ENCODE results near the gene PCGF2. TPM values are rescaled to one million over a fixed set of nuclear protein-coding genes. Genes with fewer than 3 reads are reported as not detected.

Gene PCGF2
- polyA plus RNA-seq, 1 donor from 2014 or later, result 11.7 TPM

DNA sequence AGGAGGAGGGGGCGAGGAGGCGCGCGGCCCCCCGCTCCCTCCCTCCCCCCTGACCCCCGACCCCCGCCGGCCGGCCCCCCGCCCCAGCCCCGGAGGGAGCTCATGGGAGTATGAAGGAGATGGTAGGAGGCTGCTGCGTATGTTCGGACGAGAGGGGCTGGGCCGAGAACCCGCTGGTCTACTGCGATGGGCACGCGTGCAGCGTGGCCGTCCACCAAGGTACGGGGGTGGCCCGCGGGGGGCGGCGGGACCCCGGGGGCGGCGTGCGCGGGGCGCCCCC, 42.7 kb downstream of the PCGF2 start:
- Histone ChIP-seq H3K36me3 (ENCODE audit: insufficient read depth, low read length) (no peaks in the 10 kb centered on the region), H3K27me3 (ENCODE audit: insufficient read depth, low read depth, low read length) (peaks cover 21% of the 10 kb centered on the region), H3K4me2 (ENCODE audit: low read length) (no peak overlapping the region), H4K20me1 (ENCODE audit: insufficient read depth) (no peaks in the 10 kb centered on the region), H3K9me2 (ENCODE audit: insufficient read depth, low read length) (no peaks in the 10 kb centered on the region), H2AFZ (ENCODE audit: low read depth, low read length) (no peak overlapping the region), H3K79me2 (replicated peaks; ENCODE audit: insufficient read depth, low read length) (peaks cover 19% of the 10 kb centered on the region), H3F3A (ENCODE audit: insufficient read depth, low read length, poor library complexity, severe bottlenecking) (no peaks in the 10 kb centered on the region), H3K9me3 (ENCODE audit: low read length) (no peaks in the 10 kb centered on the region), H3K9ac (ENCODE audit: low read length) (peak overlapping the region; percentile 67), H3K27ac (ENCODE audit: low read length) (no peak overlapping the region), H3K4me3 (ENCODE audit: low read length) (peak overlapping the region; percentile 91)
- TF ChIP-seq TAF1 (IDR thresholded peaks at IDR 0.05; ENCODE audit: low read depth), result no peak
- TF ChIP-seq CTCF (IDR thresholded peaks at IDR 0.05; ENCODE audit: poor library complexity, severe bottlenecking), result no peak
- no peak for TF ChIP-seq EP300 (conservative IDR thresholded peaks at IDR 0.05; ENCODE audit: poor library complexity, severe bottlenecking)
- TF ChIP-seq, protein P1, sequence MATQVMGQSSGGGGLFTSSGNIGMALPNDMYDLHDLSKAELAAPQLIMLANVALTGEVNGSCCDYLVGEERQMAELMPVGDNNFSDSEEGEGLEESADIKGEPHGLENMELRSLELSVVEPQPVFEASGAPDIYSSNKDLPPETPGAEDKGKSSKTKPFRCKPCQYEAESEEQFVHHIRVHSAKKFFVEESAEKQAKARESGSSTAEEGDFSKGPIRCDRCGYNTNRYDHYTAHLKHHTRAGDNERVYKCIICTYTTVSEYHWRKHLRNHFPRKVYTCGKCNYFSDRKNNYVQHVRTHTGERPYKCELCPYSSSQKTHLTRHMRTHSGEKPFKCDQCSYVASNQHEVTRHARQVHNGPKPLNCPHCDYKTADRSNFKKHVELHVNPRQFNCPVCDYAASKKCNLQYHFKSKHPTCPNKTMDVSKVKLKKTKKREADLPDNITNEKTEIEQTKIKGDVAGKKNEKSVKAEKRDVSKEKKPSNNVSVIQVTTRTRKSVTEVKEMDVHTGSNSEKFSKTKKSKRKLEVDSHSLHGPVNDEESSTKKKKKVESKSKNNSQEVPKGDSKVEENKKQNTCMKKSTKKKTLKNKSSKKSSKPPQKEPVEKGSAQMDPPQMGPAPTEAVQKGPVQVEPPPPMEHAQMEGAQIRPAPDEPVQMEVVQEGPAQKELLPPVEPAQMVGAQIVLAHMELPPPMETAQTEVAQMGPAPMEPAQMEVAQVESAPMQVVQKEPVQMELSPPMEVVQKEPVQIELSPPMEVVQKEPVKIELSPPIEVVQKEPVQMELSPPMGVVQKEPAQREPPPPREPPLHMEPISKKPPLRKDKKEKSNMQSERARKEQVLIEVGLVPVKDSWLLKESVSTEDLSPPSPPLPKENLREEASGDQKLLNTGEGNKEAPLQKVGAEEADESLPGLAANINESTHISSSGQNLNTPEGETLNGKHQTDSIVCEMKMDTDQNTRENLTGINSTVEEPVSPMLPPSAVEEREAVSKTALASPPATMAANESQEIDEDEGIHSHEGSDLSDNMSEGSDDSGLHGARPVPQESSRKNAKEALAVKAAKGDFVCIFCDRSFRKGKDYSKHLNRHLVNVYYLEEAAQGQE (IDR thresholded peaks at IDR 0.05; ENCODE audit: borderline replicate concordance), result no peak
- no peak for TF ChIP-seq MXI1 (conservative IDR thresholded peaks at IDR 0.05; ENCODE audit: poor library complexity, severe bottlenecking)
- no peak for TF ChIP-seq SMC3 (conservative IDR thresholded peaks at IDR 0.05; ENCODE audit: poor library complexity)
- TF ChIP-seq RAD21 (conservative IDR thresholded peaks at IDR 0.05), result no peak
- no peak for TF ChIP-seq EZH2 (IDR thresholded peaks at IDR 0.05; ENCODE audit: borderline replicate concordance, insufficient read depth, low read length, poor library complexity, severe bottlenecking)
- TF ChIP-seq POLR2AphosphoS5 (IDR thresholded peaks at IDR 0.05), result no peak

DNA sequence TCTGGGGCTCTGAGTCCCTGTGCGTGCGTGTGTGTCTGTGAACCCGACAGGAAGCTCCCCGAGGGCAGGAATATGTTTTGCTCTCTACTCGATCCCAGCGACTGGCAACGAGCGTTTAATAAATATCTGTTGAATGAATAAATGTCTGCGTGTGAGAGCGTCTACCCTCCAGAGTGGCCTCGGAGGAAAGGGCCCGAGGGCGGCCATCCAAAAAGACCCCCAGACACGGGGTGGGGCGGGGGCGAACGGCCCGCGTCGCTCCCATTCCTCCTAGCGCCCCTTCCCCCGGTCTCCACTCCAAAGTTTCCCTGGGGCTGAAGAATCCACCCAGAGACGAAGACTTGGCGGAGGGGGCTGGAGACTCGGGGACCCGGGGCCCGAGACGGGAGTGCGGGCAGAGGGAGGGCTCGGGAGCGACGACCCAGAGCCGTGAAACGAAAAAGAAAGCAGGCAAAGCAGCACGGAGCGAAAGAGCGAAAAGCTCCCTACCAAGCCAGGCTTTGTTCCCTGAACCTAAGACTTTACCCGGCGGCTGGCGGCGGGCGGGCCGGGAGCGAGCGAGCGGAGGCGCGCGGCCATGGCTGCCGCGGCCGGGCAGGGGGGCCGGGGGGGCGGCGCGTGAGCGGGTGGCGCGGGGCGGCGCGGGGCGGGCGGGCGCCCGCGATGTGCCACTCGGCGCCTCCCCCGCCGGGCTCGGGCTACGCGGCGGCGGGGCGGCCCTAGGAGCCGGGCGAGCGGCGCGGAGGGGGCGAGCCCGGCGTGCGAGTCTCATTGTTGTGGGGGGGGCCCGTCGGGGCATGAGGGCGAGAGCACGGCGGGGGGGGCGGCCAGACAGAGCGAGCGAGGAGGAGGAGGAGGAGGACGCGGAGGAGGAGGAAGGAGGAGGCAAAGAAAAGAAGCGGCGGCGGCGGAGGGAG, 43.3 kb downstream of the PCGF2 start, which contains the start of gene MLLT6:
Gene MLLT6, plus strand, starts transcription at position 668 of the 917 bp plus-strand sequence. CDS start 360 bp downstream, outside the sequence.
- Histone ChIP-seq H3K27me3 (ENCODE audit: insufficient read depth, low read depth, low read length) (peaks cover 21% of the 10 kb centered on the region), H3K27ac (ENCODE audit: low read length) (no peak within 1 kb of the TSS), H3F3A (ENCODE audit: insufficient read depth, low read length, poor library complexity, severe bottlenecking) (no peaks in the 10 kb centered on the region), H3K9me2 (ENCODE audit: insufficient read depth, low read length) (no peaks in the 10 kb centered on the region), H3K9ac (ENCODE audit: low read length) (peak within 1 kb of the TSS; percentile 67), H3K79me2 (replicated peaks; ENCODE audit: insufficient read depth, low read length) (peaks cover 19% of the 10 kb centered on the region), H3K9me3 (ENCODE audit: low read length) (no peaks in the 10 kb centered on the region), H4K20me1 (ENCODE audit: insufficient read depth) (no peaks in the 10 kb centered on the region), H2AFZ (ENCODE audit: low read depth, low read length) (peak within 1 kb of the TSS; percentile 65), H3K4me3 (ENCODE audit: low read length) (peak within 1 kb of the TSS; percentile 91), H3K36me3 (ENCODE audit: insufficient read depth, low read length) (no peaks in the 10 kb centered on the region), H3K4me2 (ENCODE audit: low read length) (peak within 1 kb of the TSS; percentile 92)
- TF ChIP-seq MXI1 (conservative IDR thresholded peaks at IDR 0.05; ENCODE audit: poor library complexity, severe bottlenecking), result no peak
- TF ChIP-seq TAF1 (IDR thresholded peaks at IDR 0.05; ENCODE audit: low read depth), result no peak
- TF ChIP-seq EZH2 (IDR thresholded peaks at IDR 0.05; ENCODE audit: borderline replicate concordance, insufficient read depth, low read length, poor library complexity, severe bottlenecking), result no peak
- TF ChIP-seq, protein P1 (IDR thresholded peaks at IDR 0.05; ENCODE audit: borderline replicate concordance), result no peak
- no peak for TF ChIP-seq CTCF (IDR thresholded peaks at IDR 0.05; ENCODE audit: poor library complexity, severe bottlenecking)
- TF ChIP-seq EP300 (conservative IDR thresholded peaks at IDR 0.05; ENCODE audit: poor library complexity, severe bottlenecking), result no peak
- no peak for TF ChIP-seq SMC3 (conservative IDR thresholded peaks at IDR 0.05; ENCODE audit: poor library complexity)
- no peak for TF ChIP-seq POLR2AphosphoS5 (IDR thresholded peaks at IDR 0.05)
- no peak for TF ChIP-seq RAD21 (conservative IDR thresholded peaks at IDR 0.05)

Data from neural cell (in vitro differentiated cells).